Measurements from ENCODE around the gene AMER2.

DNA sequence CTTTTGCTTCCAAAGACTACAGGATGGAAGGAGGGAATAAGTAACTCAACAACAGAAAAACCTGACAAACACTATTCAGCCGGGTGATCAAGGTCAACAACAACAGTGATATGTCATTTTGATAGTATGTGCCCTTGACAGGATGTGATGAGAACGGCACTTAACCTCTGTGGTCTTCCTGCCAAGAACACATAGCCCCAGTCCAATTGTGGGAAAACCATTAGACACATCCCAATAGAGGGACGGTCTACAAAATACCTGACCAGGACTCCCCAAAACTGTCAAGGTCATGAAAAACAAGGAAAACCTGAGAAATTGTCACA, 43.1 kb upstream of the AMER2 start:
- no peak for TF ChIP-seq CTCF (IDR thresholded peaks at IDR 0.05)
- no peak for TF ChIP-seq POLR2A (IDR thresholded peaks at IDR 0.05)
- TF ChIP-seq POLR2AphosphoS5 (IDR thresholded peaks at IDR 0.05): no peak

Data from breast epithelium (tissue), 3 donors.